H1 (cell line): ENCODE results near the gene RHOB. TPM values are rescaled to one million over a fixed set of nuclear protein-coding genes. Genes with fewer than 3 reads are reported as not detected.

Experiments
- CTCF ChIA-PET: fragments of 300-600 bp; sonication (Branson Sonifier 250); formaldehyde crosslinking; loops from one replicate; lab custom pipeline; 2021; ENCODE audit not compliant: partially characterized antibody; lab: Charles Lee
- POLR2A ChIA-PET: fragments of 300-600 bp; sonication (Branson Sonifier 250); formaldehyde crosslinking; loops from one replicate; lab custom pipeline; 2021; ENCODE audit warnings: inconsistent platforms; ENCODE audit not compliant: partially characterized antibody; lab: Charles Lee
- DNase-seq, 2 experiments: peaks; one replicate each; pipeline versions ENCODE4 v3.0.0 to v3.0.0-alpha.2; 2010 to 2022; ENCODE audit warnings: low spot score in 2 of 2, low read depth in 1 of 2, mixed read lengths in 1 of 2
- FAIRE-seq: peaks from 2 replicates; lab custom pipeline; 2011; peaks lifted over from hg19 to GRCh38; lab: Jason Lieb, UNC
- H2AFZ ChIP-seq: 2 replicates; pipeline ENCODE4 v1.8.1; 2012; ENCODE audit warnings: low read length, inconsistent platforms
- H2AK5ac ChIP-seq: 2 replicates; pipeline ENCODE4 v1.6.1; 2013; ENCODE audit warnings: low read depth, low read length
- H2BK120ac ChIP-seq: replicated peaks from 2 replicates; pipeline ENCODE3; 2013; ENCODE audit warnings: low read depth, low read length, inconsistent platforms
- H2BK12ac ChIP-seq: 2 replicates; pipeline ENCODE4 v1.6.1; 2013; ENCODE audit warnings: low read depth, low read length
- H2BK15ac ChIP-seq: 2 replicates; pipeline ENCODE4 v1.6.1; 2013; ENCODE audit warnings: low read length
- H2BK20ac ChIP-seq: 2 replicates; pipeline ENCODE4 v1.6.1; 2013; ENCODE audit warnings: low read length
- H2BK5ac ChIP-seq: 2 replicates; pipeline ENCODE4 v1.6.1; 2013; ENCODE audit warnings: low read depth, low read length
- H3K14ac ChIP-seq: 2 replicates; pipeline ENCODE4 v1.6.1; 2013; ENCODE audit warnings: inconsistent platforms; ENCODE audit not compliant: insufficient read length
- H3K18ac ChIP-seq: 2 replicates; pipeline ENCODE4 v1.6.1; 2013; ENCODE audit warnings: low read length; ENCODE audit errors: extremely low read depth
- H3K23ac ChIP-seq: 2 replicates; pipeline ENCODE4 v1.6.1; 2013; ENCODE audit warnings: inconsistent platforms; ENCODE audit not compliant: insufficient read length
- H3K23me2 ChIP-seq: 2 replicates; pipeline ENCODE4 v1.6.1; 2013; ENCODE audit warnings: low read depth, low read length
- H3K27ac ChIP-seq: 2 replicates; pipeline ENCODE4 v1.6.1; 2011; ENCODE audit warnings: low read depth, low read length, inconsistent platforms
- H3K27me3 ChIP-seq, 4 experiments: replicated peaks in 1 of 4; 1 replicate in 1 of 4; 2 replicates in 3 of 4; pipeline versions ENCODE4 v1.6.1 to v1.8.1; 2011 to 2013; ENCODE audit warnings: low read length in 3 of 4, mild to moderate bottlenecking in 3 of 4, inconsistent platforms in 2 of 4, mixed read lengths in 2 of 4, moderate library complexity in 1 of 4; ENCODE audit not compliant: control insufficient read depth in 3 of 4, insufficient read depth in 3 of 4; ENCODE audit errors: extremely low read depth in 1 of 4
- H3K36me3 ChIP-seq, 4 experiments: 2 replicates each; pipeline versions ENCODE4 v1.6.1 to v1.8.1; 2011 to 2013; ENCODE audit warnings: mild to moderate bottlenecking in 4 of 4, low read length in 3 of 4, moderate library complexity in 2 of 4, control low read depth in 1 of 4, inconsistent platforms in 1 of 4; ENCODE audit not compliant: insufficient read depth in 4 of 4, control insufficient read depth in 2 of 4
- H3K4ac ChIP-seq: replicated peaks from 2 replicates; pipeline ENCODE3; 2013; ENCODE audit warnings: low read length, low read depth, mixed read lengths, inconsistent platforms; ENCODE audit not compliant: insufficient read length
- H3K4me1 ChIP-seq, 4 experiments: replicated peaks in 1 of 4; 1 replicate in 1 of 4; 2 replicates in 3 of 4; pipeline versions ENCODE4 v1.6.1 to v1.8.1; 2011 to 2013; ENCODE audit warnings: low read length in 3 of 4, inconsistent platforms in 2 of 4, mixed read lengths in 1 of 4; ENCODE audit not compliant: insufficient read depth in 4 of 4, control insufficient read depth in 3 of 4
- H3K4me2 ChIP-seq, 2 experiments: 2 replicates each; pipeline versions ENCODE4 v1.6.1 to v1.8.1; 2011 to 2013; ENCODE audit warnings: low read depth in 2 of 2, low read length in 2 of 2, control low read depth in 1 of 2, inconsistent platforms in 1 of 2, mild to moderate bottlenecking in 1 of 2; ENCODE audit not compliant: insufficient read depth in 1 of 2
- H3K4me3 ChIP-seq, 4 experiments: fragments of 200-600, 300-600 bp in 1 of 4; sonication (generic), shearing (Covaris generic), sonication (Bioruptor Twin) in 1 of 4; 2 replicates each; pipeline versions ENCODE4 v1.5.1 to v1.8.1; 2011 to 2016; ENCODE audit warnings: low read length in 4 of 4, low read depth in 3 of 4, control low read depth in 2 of 4, inconsistent platforms in 2 of 4, mild to moderate bottlenecking in 2 of 4, mixed read lengths in 1 of 4, moderate library complexity in 1 of 4; ENCODE audit not compliant: insufficient read depth in 2 of 4; ENCODE audit errors: extremely low read depth in 1 of 4
- H3K56ac ChIP-seq: replicated peaks from 2 replicates; pipeline ENCODE3; 2013; ENCODE audit warnings: low read depth, mild to moderate bottlenecking, mixed read lengths, low read length, inconsistent platforms; ENCODE audit not compliant: insufficient read length
- H3K79me1 ChIP-seq: 2 replicates; pipeline ENCODE4 v1.6.1; 2013; ENCODE audit warnings: low read depth, low read length, control low read depth
- H3K79me2 ChIP-seq, 2 experiments: 2 replicates each; pipeline versions ENCODE4 v1.6.1 to v1.8.1; 2012 to 2013; ENCODE audit warnings: low read length in 2 of 2, mild to moderate bottlenecking in 2 of 2, inconsistent platforms in 1 of 2; ENCODE audit not compliant: insufficient read depth in 2 of 2, control insufficient read depth in 1 of 2
- H3K9ac ChIP-seq, 4 experiments: replicated peaks in 1 of 4; 1 replicate in 1 of 4; 2 replicates in 3 of 4; pipeline versions ENCODE4 v1.6.1 to v1.8.1; 2011 to 2013; ENCODE audit warnings: low read depth in 3 of 4, low read length in 3 of 4, control low read depth in 2 of 4, mild to moderate bottlenecking in 2 of 4, moderate library complexity in 2 of 4, inconsistent platforms in 1 of 4; ENCODE audit errors: extremely low read depth in 1 of 4
- H3K9me3 ChIP-seq, 2 experiments: 2 replicates each; pipeline versions ENCODE4 v1.6.1 to v1.8.1; 2012 to 2013; ENCODE audit warnings: mild to moderate bottlenecking in 2 of 2, moderate library complexity in 2 of 2, control low read depth in 1 of 2, inconsistent platforms in 1 of 2, low read depth in 1 of 2, low read length in 1 of 2, mixed read lengths in 1 of 2; ENCODE audit not compliant: insufficient read depth in 2 of 2
- H4K20me1 ChIP-seq, 2 experiments: replicated peaks in 1 of 2; 2 replicates each; pipeline versions ENCODE3 to v1.8.1; 2011 to 2013; ENCODE audit warnings: inconsistent platforms in 2 of 2, low read length in 2 of 2, mild to moderate bottlenecking in 1 of 2; ENCODE audit not compliant: insufficient read depth in 2 of 2, control insufficient read depth in 1 of 2
- H4K5ac ChIP-seq: 2 replicates; pipeline ENCODE4 v1.6.1; 2013; ENCODE audit warnings: low read length, low read depth, mixed read lengths, inconsistent platforms; ENCODE audit not compliant: insufficient read length
- H4K8ac ChIP-seq: 2 replicates; pipeline ENCODE4 v1.8.0; 2013; ENCODE audit warnings: mild to moderate bottlenecking, moderate library complexity, low read length, inconsistent platforms; ENCODE audit not compliant: insufficient read depth; ENCODE audit errors: extremely low read depth
- H4K91ac ChIP-seq: replicated peaks from 2 replicates; pipeline ENCODE3; 2013; ENCODE audit warnings: low read length, mixed read lengths, inconsistent platforms; ENCODE audit not compliant: insufficient read length
- CREB1 ChIP-seq: IDR thresholded peaks from 2 replicates; pipeline ENCODE4 v1.6.1; 2012; ENCODE audit warnings: inconsistent platforms
- KDM1A ChIP-seq: fragments of 200-600, 300-600 bp; sonication (generic); IDR thresholded peaks from 2 replicates; pipeline ENCODE4 v1.7.1; 2016; ENCODE audit warnings: mild to moderate bottlenecking, low read length, borderline replicate concordance
- MAFK ChIP-seq: IDR thresholded peaks from 2 replicates; pipeline ENCODE4 v1.6.1; 2012; ENCODE audit warnings: low read depth, mild to moderate bottlenecking, improper control_type of control experiment, low read length
- TAF1 ChIP-seq: IDR thresholded peaks from 2 replicates; pipeline ENCODE4 v1.6.1; 2011; ENCODE audit warnings: mild to moderate bottlenecking, low read depth, low read length
- TEAD4 ChIP-seq: IDR thresholded peaks from 2 replicates; pipeline ENCODE4 v1.6.1; 2012; ENCODE audit warnings: low read depth, low read length, inconsistent platforms, mixed read lengths
- YY1 ChIP-seq: IDR thresholded peaks from 2 replicates; pipeline ENCODE4 v1.6.1; 2011; ENCODE audit warnings: low read depth, mild to moderate bottlenecking, low read length
- WGBS, 2 experiments: shearing (Covaris generic) in 1 of 2; methylation state at CpG; one replicate each; pipeline versions ENCODE4 v1.1.6 to v1.1.7; 2013 to 2015; ENCODE audit warnings: low lambda C conversion rate in 2 of 2, mixed read lengths in 2 of 2, inconsistent platforms in 1 of 2, low coverage in 1 of 2, missing lambda C conversion rate in 1 of 2; ENCODE audit not compliant: insufficient replicate concordance in 2 of 2, insufficient coverage in 1 of 2, insufficient read length in 1 of 2; ENCODE audit errors: extremely low coverage in 1 of 2, missing lambda C conversion rate in 1 of 2; 5-methylcytosine and 5-hydroxymethylcytosine counted together
- polyA plus RNA-seq, 7 experiments: library from polyadenylated mRNA; depleted of rRNA in 3 of 7; stranded (reverse) in 5 of 7; unstranded in 2 of 7; fragments of >200 nt in 5 of 7; fragments of 200-250 nt in 2 of 7; gene quantifications; 1 replicate in 5 of 7; 2 replicates in 1 of 7; 4 replicates in 1 of 7; pipeline versions ENCODE4 v1.2.1 to v1.2.3, GENCODE V29; 2011 to 2013; ENCODE audit warnings: missing spikeins in 2 of 7, mixed read lengths in 2 of 7
- total RNA-seq: library from RNA; stranded (reverse); fragmentation: NEBNext Ultra II Directional; extraction: Animal tissue kit (Norgen Biotek cat#: 25700); gene quantifications from 2 replicates; pipeline ENCODE4 v1.2.1, GENCODE V29; 2021
- TF ChIP-seq, protein P1 (sequence below): IDR thresholded peaks from 2 replicates; pipeline ENCODE4 v1.6.1; 2011; ENCODE audit warnings: low read depth, mild to moderate bottlenecking, low read length; ENCODE audit not compliant: insufficient read depth
- TF ChIP-seq, protein P2 (sequence below): IDR thresholded peaks from 2 replicates; pipeline ENCODE4 v1.6.1; 2012; ENCODE audit warnings: low read length, inconsistent platforms

The RHOB gene
- total and polyA plus RNA-seq, 2 of the 8 experiments (the other 6 are each of a cell fraction or from before 2014, with no cell fraction given), result 9.3 to 9.5 TPM

DNA sequence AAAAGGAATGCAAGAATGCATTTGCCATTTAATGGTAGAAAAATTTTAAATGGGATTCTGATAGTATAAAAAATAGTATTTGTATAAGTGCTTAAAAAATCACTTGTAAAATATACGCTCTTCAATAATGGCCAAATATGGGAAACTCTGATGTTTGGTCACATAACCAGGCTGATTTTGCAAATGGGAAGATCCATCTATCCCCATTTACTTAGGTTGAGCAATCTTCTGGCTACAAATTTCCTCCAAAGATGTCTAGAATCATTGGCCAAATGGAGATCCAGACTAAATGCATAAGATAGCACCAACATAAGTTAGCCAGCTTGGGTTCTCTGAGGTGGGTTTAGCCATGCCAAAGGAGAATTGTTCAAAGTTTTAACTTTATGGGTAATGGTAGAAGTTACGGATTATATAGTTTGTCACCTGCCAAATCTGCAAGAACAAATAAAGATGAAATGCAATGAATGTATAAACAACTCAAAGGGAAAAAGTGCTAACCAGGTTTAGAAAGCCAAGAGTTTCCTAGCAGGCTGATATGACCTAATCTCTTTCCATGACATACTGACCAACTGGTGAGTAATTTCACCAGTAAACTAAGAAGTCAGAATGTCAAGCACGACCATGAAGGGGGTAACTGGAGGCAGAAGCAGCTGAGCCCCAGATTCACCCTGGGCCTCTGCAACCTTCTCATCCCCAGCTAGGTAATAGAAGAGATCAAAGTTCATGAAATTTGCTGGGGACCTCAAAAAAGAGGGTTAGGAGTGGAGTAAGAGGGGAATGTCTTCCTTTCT is 10.0 kb downstream of the RHOB start:
- H3K79me2 ChIP-seq, result no peaks in the 10 kb centered on the region
- no peak overlapping the region for H3K9ac ChIP-seq
- H3K4me1 ChIP-seq, result no peaks in the 10 kb centered on the region
- H3K9me3 ChIP-seq, result no peaks in the 10 kb centered on the region
- no peak overlapping the region for H3K27ac ChIP-seq
- no peak overlapping the region for H2AK5ac ChIP-seq
- H4K8ac ChIP-seq, result no peak overlapping the region
- H2BK15ac ChIP-seq, result no peak overlapping the region
- H2BK20ac ChIP-seq, result no peak overlapping the region
- POLR2A ChIA-PET, result interaction anchor here (0.9 to 3.4 kb wide), 2 partner anchors 9 to 10 kb away, joined by 4 to 23 read pairs; partner anchors contain the start of gene RHOB
- H2BK12ac ChIP-seq, result no peak overlapping the region
- no peak overlapping the region for H3K56ac ChIP-seq
- H4K20me1 ChIP-seq, result no peaks in the 10 kb centered on the region
- 87% methylated on average over 3 of the region's 3 CpGs; no CpG with 5 or more reads in 1 of the 2 experiments for WGBS, 2 experiments
- DNase-seq (no peak), FAIRE-seq (no peak)
- no peak overlapping the region for H3K18ac ChIP-seq
- no peak overlapping the region for H2AFZ ChIP-seq
- H3K79me1 ChIP-seq, result no peaks in the 10 kb centered on the region
- CTCF ChIA-PET, result interaction anchor here (0.7 to 13.5 kb wide), 6 partner anchors 12 to 204 kb away, joined by 3 to 367 read pairs (median 4); no protein-coding TSS in a partner anchor
- no peak overlapping the region for H4K91ac ChIP-seq
- H3K27me3 ChIP-seq, result peaks cover 0 to 7% (median 1%) of the 10 kb centered on the region in 4 experiments; a peak in 3 of 7 replicates
- H3K4ac ChIP-seq, result no peak overlapping the region
- H3K4me3 ChIP-seq, result no peak overlapping the region
- no peaks in the 10 kb centered on the region for H3K23me2 ChIP-seq
- no peak overlapping the region for H4K5ac ChIP-seq
- no peak overlapping the region for H3K14ac ChIP-seq
- H3K23ac ChIP-seq, result no peak overlapping the region
- no peak overlapping the region for H2BK5ac ChIP-seq
- no peak overlapping the region for H2BK120ac ChIP-seq
- no peaks in the 10 kb centered on the region for H3K36me3 ChIP-seq
- no peak overlapping the region for H3K4me2 ChIP-seq
- TF ChIP-seq, protein P1, sequence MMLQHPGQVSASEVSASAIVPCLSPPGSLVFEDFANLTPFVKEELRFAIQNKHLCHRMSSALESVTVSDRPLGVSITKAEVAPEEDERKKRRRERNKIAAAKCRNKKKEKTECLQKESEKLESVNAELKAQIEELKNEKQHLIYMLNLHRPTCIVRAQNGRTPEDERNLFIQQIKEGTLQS, result no peak
- TF ChIP-seq YY1, result no peak
- TF ChIP-seq KDM1A, result no peak
- TF ChIP-seq TAF1, result no peak
- TF ChIP-seq TEAD4, result no peak
- TF ChIP-seq CREB1, result no peak
- TF ChIP-seq, protein P2, sequence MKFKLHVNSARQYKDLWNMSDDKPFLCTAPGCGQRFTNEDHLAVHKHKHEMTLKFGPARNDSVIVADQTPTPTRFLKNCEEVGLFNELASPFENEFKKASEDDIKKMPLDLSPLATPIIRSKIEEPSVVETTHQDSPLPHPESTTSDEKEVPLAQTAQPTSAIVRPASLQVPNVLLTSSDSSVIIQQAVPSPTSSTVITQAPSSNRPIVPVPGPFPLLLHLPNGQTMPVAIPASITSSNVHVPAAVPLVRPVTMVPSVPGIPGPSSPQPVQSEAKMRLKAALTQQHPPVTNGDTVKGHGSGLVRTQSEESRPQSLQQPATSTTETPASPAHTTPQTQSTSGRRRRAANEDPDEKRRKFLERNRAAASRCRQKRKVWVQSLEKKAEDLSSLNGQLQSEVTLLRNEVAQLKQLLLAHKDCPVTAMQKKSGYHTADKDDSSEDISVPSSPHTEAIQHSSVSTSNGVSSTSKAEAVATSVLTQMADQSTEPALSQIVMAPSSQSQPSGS, result no peak
- no peak for TF ChIP-seq MAFK
